Endodermal cell (in vitro differentiated cells): Measurements from ENCODE around the gene MRS2. TPM values are rescaled to one million over a fixed set of nuclear protein-coding genes. Genes with fewer than 3 reads are reported as not detected.

Source experiments
- DNase-seq: peaks from one replicate; pipeline ENCODE4 v3.0.0-alpha.2; 2017
- H3K27ac ChIP-seq: 2 replicates; pipeline ENCODE4 v1.5.1; 2013; ENCODE audit warnings: mild to moderate bottlenecking, low read depth, low read length, moderate library complexity
- H3K27me3 ChIP-seq: 2 replicates; pipeline ENCODE4 v1.6.1; 2013; ENCODE audit warnings: mild to moderate bottlenecking, low read length, moderate library complexity; ENCODE audit not compliant: insufficient read depth, control insufficient read depth, poor library complexity, severe bottlenecking
- H3K36me3 ChIP-seq: 2 replicates; pipeline ENCODE4 v1.7.0; 2013; ENCODE audit warnings: mild to moderate bottlenecking, low read length, moderate library complexity; ENCODE audit not compliant: control insufficient read depth, insufficient read depth
- H3K4me1 ChIP-seq: one replicate; pipeline ENCODE4 v1.7.0; 2013; ENCODE audit warnings: low read length; ENCODE audit not compliant: control insufficient read depth, insufficient read depth
- H3K4me3 ChIP-seq: 2 replicates; pipeline ENCODE4 v1.5.1; 2013; ENCODE audit warnings: mild to moderate bottlenecking, low read length, moderate library complexity
- H3K9ac ChIP-seq: 2 replicates; pipeline ENCODE4 v1.6.1; 2013; ENCODE audit warnings: mild to moderate bottlenecking, low read length, moderate library complexity; ENCODE audit not compliant: poor library complexity, severe bottlenecking; ENCODE audit errors: extremely low read depth
- H3K9me3 ChIP-seq: 2 replicates; pipeline ENCODE4 v1.6.1; 2013; ENCODE audit warnings: mild to moderate bottlenecking, low read length, moderate library complexity; ENCODE audit not compliant: control insufficient read depth
- H3K27ac Mint-ChIP-seq: 2 replicates; pipeline ENCODE4 v1.8.0; 2020; ENCODE audit warnings: mixed read lengths
- H3K27me3 Mint-ChIP-seq: 2 replicates; pipeline ENCODE4 v1.8.0; 2021; ENCODE audit warnings: mild to moderate bottlenecking, mixed read lengths; ENCODE audit not compliant: insufficient read depth
- H3K36me3 Mint-ChIP-seq: 2 replicates; pipeline ENCODE4 v1.8.0; 2020; ENCODE audit warnings: low read depth, mixed read lengths
- H3K4me1 Mint-ChIP-seq: 2 replicates; pipeline ENCODE4 v1.8.0; 2020; ENCODE audit warnings: mixed read lengths
- H3K4me3 Mint-ChIP-seq: 2 replicates; pipeline ENCODE4 v1.8.0; 2020; ENCODE audit warnings: mild to moderate bottlenecking, moderate library complexity, mixed read lengths
- H3K9me3 Mint-ChIP-seq: 2 replicates; pipeline ENCODE4 v1.8.0; 2020; ENCODE audit warnings: mild to moderate bottlenecking, mixed read lengths
- WGBS, 2 experiments: methylation state at CpG; one replicate each; pipeline versions ENCODE4 v1.1.5 to v1.1.7; 2013; ENCODE audit warnings: missing lambda C conversion rate in 2 of 2, mixed read lengths in 1 of 2; ENCODE audit not compliant: insufficient coverage in 1 of 2, insufficient read length in 1 of 2; 5-methylcytosine and 5-hydroxymethylcytosine counted together
- total RNA-seq, 2 donors: library from RNA; stranded (reverse); fragmentation: NEBNext Ultra II Directional in 1 of 2; extraction: Animal tissue kit (Norgen Biotek cat#: 25700) in 1 of 2; gene quantifications; 2 replicates in 1 of 2; 3 replicates in 1 of 2; pipeline ENCODE4 v1.2.1, GENCODE V29; 2021
- TF ChIP-seq, protein P1 (sequence below): fragments of 200-600 bp; sonication (generic); conservative IDR thresholded peaks from 2 replicates; pipeline ENCODE4 v1.5.0; 2021; ENCODE audit warnings: antibody characterized with exemption, mild to moderate bottlenecking

The MRS2 gene
- total RNA-seq, 2 donors from 2014 or later, result 45.4 to 51.8 TPM

DNA sequence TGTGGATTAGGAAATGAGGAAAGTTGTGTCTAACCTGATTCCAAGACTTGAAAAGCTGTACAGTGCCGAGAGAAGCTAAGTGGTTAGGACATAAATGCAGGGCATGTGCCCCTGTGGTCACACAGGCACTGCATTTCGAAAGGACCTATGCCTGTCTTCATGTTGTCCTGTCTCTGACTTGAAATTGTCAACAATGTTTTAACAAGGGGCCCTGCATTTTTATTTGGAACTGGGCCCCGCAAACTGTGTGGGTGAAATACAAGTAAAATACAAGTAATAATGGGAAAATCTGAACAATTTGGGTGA lies 38.8 kb downstream of the MRS2 start:
- Mint-ChIP-seq H3K36me3 (peaks cover 5% of the 10 kb centered on the region), H3K27ac (no peak overlapping the region), H3K27me3 (no peaks in the 10 kb centered on the region), H3K4me3 (no peak overlapping the region), H3K4me1 (no peaks in the 10 kb centered on the region), H3K9me3 (no peaks in the 10 kb centered on the region)
- no peaks in the 10 kb centered on the region for H3K36me3 ChIP-seq
- DNase-seq, result no peak
- no peak overlapping the region for H3K27ac ChIP-seq
- no peaks in the 10 kb centered on the region for H3K9me3 ChIP-seq
- no peak overlapping the region for H3K9ac ChIP-seq
- no peaks in the 10 kb centered on the region for H3K27me3 ChIP-seq
- no peak overlapping the region for H3K4me3 ChIP-seq
- no peaks in the 10 kb centered on the region for H3K4me1 ChIP-seq
- TF ChIP-seq, protein P1, sequence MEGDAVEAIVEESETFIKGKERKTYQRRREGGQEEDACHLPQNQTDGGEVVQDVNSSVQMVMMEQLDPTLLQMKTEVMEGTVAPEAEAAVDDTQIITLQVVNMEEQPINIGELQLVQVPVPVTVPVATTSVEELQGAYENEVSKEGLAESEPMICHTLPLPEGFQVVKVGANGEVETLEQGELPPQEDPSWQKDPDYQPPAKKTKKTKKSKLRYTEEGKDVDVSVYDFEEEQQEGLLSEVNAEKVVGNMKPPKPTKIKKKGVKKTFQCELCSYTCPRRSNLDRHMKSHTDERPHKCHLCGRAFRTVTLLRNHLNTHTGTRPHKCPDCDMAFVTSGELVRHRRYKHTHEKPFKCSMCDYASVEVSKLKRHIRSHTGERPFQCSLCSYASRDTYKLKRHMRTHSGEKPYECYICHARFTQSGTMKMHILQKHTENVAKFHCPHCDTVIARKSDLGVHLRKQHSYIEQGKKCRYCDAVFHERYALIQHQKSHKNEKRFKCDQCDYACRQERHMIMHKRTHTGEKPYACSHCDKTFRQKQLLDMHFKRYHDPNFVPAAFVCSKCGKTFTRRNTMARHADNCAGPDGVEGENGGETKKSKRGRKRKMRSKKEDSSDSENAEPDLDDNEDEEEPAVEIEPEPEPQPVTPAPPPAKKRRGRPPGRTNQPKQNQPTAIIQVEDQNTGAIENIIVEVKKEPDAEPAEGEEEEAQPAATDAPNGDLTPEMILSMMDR, result no peak
- WGBS, 2 experiments, result 97 to 100% methylated on average over 2 to 3 of the region's 3 CpGs

DNA sequence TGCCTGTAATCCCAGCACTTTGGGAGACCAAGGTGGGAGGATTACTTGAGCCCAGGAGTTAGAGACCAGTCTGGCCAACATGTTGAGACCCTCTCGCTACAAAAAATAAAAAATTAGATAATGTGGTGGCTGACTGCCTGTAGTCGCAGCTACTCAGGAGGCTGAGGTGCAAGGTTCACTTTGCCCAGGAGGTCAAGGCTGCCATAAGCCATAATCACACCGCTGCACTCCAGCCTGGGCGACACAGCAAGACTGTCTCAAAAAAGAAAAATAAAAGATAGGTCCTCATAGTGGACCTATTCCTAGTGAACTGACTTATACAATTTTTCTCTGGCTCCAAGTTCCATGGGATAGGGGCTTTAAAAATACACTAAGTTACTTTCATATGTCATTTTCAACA lies 41.9 kb downstream of the MRS2 start:
- Histone ChIP-seq H3K9ac (no peak overlapping the region), H3K27ac (no peak overlapping the region), H3K4me1 (peaks cover 2% of the 10 kb centered on the region), H3K9me3 (no peaks in the 10 kb centered on the region), H3K4me3 (no peak overlapping the region), H3K36me3 (no peaks in the 10 kb centered on the region), H3K27me3 (no peaks in the 10 kb centered on the region)
- Mint-ChIP-seq H3K36me3 (peaks cover 5% of the 10 kb centered on the region), H3K9me3 (no peaks in the 10 kb centered on the region), H3K4me3 (no peak overlapping the region), H3K27me3 (no peaks in the 10 kb centered on the region), H3K27ac (no peak overlapping the region), H3K4me1 (no peaks in the 10 kb centered on the region)
- 91 to 93% methylated on average over 2 to 4 of the region's 4 CpGs for WGBS, 2 experiments
- no peak for DNase-seq
- TF ChIP-seq, protein P1, result no peak

DNA sequence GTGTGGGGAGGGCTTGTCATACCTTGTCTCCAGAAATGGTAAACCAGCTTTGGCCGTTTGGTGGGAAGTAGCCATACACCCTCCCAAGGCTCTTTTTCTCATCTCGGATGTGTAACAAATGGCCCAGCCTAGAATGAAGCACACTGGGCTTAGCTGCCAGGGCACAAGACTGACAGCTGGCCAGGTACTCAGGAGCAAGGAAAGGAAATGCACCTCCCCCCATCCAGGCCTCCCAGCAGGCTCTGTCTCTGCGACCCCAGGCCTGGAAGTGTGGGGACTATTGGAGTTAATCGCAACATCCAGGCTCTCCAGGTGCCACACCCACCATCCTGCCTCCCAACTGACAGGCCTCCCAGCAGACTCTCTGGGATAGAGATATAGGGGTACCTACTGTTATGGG lies 43.0 kb downstream of the MRS2 start:
- Histone ChIP-seq H3K36me3 (no peaks in the 10 kb centered on the region), H3K9me3 (no peaks in the 10 kb centered on the region), H3K4me3 (no peak overlapping the region), H3K27ac (no peak overlapping the region), H3K4me1 (peaks cover 4% of the 10 kb centered on the region), H3K27me3 (no peaks in the 10 kb centered on the region), H3K9ac (no peak overlapping the region)
- no peaks in the 10 kb centered on the region for H3K27me3 Mint-ChIP-seq
- no peaks in the 10 kb centered on the region for H3K4me1 Mint-ChIP-seq
- no peak overlapping the region for H3K4me3 Mint-ChIP-seq
- peaks cover 5% of the 10 kb centered on the region for H3K36me3 Mint-ChIP-seq
- peak; percentile 61 for DNase-seq
- no peaks in the 10 kb centered on the region for H3K9me3 Mint-ChIP-seq
- no peak overlapping the region for H3K27ac Mint-ChIP-seq
- WGBS, 2 experiments, result 69 to 100% methylated on average over 2 to 4 of the region's 4 CpGs
- TF ChIP-seq, protein P1, result no peak
